Head of caudate nucleus (tissue), 42 donors: ENCODE measurements around the gene GSG1L.

Experiments
- DNase-seq, 42 donors: peaks; one replicate each; pipeline versions ENCODE4 v3.0.0 to v3.0.0-alpha.2; 2020 to 2021; ENCODE audit warnings: mixed read lengths in 7 of 42
- intact Hi-C: fragments of 100-400 bp; cut with DNase I; formaldehyde crosslinking; loops from one replicate; pipeline ENCODE4 v1.15.0; 2022

The GSG1L gene

GRCh38 chr16:27793249-27793622 is 270.3 kb downstream of the GSG1L start:
- intact Hi-C loops = no loop called here
- no peak for DNase-seq

GRCh38 chr16:27792486-27793248 is 270.8 kb downstream of the GSG1L start:
- intact Hi-C loops = no loop called here
- no peak for DNase-seq

GRCh38 chr16:27791404-27791719 is 272.2 kb downstream of the GSG1L start:
- no peak for DNase-seq
- intact Hi-C loops = no loop called here

GRCh38 chr16:27790546-27791403 is 272.7 kb downstream of the GSG1L start:
- intact Hi-C loops = no loop called here
- DNase-seq = peak in 3 of 42 donors; percentile 53 to 62 (median 57)

GRCh38 chr16:27789595-27790241 is 273.8 kb downstream of the GSG1L start:
- intact Hi-C loops = no loop called here
- no peak for DNase-seq

GRCh38 chr16:27789150-27789549 is 274.4 kb downstream of the GSG1L start:
- no peak for DNase-seq
- intact Hi-C loops = no loop called here

- intact Hi-C loops = no loop called here
- no peak for DNase-seq
These were observed 275.8 kb downstream of the GSG1L start for GRCh38 chr16:27787665-27788064.

- intact Hi-C loops = no loop called here
- no peak for DNase-seq
These were observed 276.4 kb downstream of the GSG1L start for GRCh38 chr16:27786923-27787625.

- intact Hi-C loops = no loop called here
- peak in 2 of 42 donors; percentile 36 to 51 for DNase-seq
These were observed 277.1 kb downstream of the GSG1L start for GRCh38 chr16:27786221-27786922.

- intact Hi-C loops = no loop called here
These were observed 278.2 kb downstream of the GSG1L start for GRCh38 chr16:27785307-27785678.

GRCh38 chr16:27784351-27785306 is 278.9 kb downstream of the GSG1L start:
- no peak for DNase-seq
- intact Hi-C loops = no loop called here

More at GRCh38 chr16:27785307-27785678, 278.2 kb downstream of the GSG1L start:
- DNase-seq = no peak

- no peak for DNase-seq
- intact Hi-C loops = no loop called here
These were observed 281.3 kb downstream of the GSG1L start for GRCh38 chr16:27781981-27782880.

GRCh38 chr16:27781195-27781524 is 282.4 kb downstream of the GSG1L start:
- DNase-seq = no peak
- intact Hi-C loops = no loop called here

- DNase-seq = no peak
- intact Hi-C loops = no loop called here
These were observed 282.9 kb downstream of the GSG1L start for GRCh38 chr16:27780468-27781194.

- peak; percentile 49 to 92 (median 81) for DNase-seq
- intact Hi-C loops = no loop called here
These were observed 283.8 kb downstream of the GSG1L start for GRCh38 chr16:27779641-27780164.
